Endothelial cell of umbilical vein (primary cell): Measurements from ENCODE around the gene AMBP. TPM values are rescaled to one million over a fixed set of nuclear protein-coding genes. Genes with fewer than 3 reads are reported as not detected.

ENCODE experiments used
- BruUV-seq: library from RNA; stranded (reverse); fragments of 400-500 nt; replicated peaks from 2 replicates; lab custom pipeline; 2021; lab: Mats Ljungman, UMichigan
- CTCF ChIA-PET: fragments of 300-600, 350-600 bp; sonication (Branson Sonifier 250); formaldehyde crosslinking; loops from one replicate; lab custom pipeline; 2021; ENCODE audit warnings: antibody characterized with exemption, inconsistent platforms; lab: Charles Lee
- POLR2A ChIA-PET: fragments of 300-600, 350-600 bp; sonication (Branson Sonifier 250); formaldehyde crosslinking; loops from one replicate; lab custom pipeline; 2021; ENCODE audit warnings: antibody characterized with exemption, inconsistent platforms; lab: Charles Lee
- DNase-seq: peaks from one replicate; pipeline ENCODE4 v3.0.0-alpha.2; 2011; ENCODE audit warnings: low read depth, low spot score
- FAIRE-seq: peaks from 2 replicates; lab custom pipeline; 2011; peaks lifted over from hg19 to GRCh38; lab: Jason Lieb, UNC
- H2AFZ ChIP-seq: 2 replicates; pipeline ENCODE4 v1.6.0; 2012; ENCODE audit warnings: low read depth, low read length, control low read depth, inconsistent platforms
- H3K27ac ChIP-seq: 2 replicates; pipeline ENCODE4 v1.5.1; 2011; ENCODE audit warnings: low read depth, mild to moderate bottlenecking, control low read depth, low read length, moderate library complexity; ENCODE audit not compliant: insufficient read depth
- H3K27me3 ChIP-seq, 2 experiments: 2 replicates each; pipeline versions ENCODE4 v1.6.0 to v1.6.1; 2011; ENCODE audit warnings: low read length in 2 of 2, mixed read lengths in 1 of 2; ENCODE audit not compliant: control insufficient read depth in 2 of 2, insufficient read depth in 2 of 2
- H3K36me3 ChIP-seq, 2 experiments: 2 replicates in 1 of 2; 3 replicates in 1 of 2; pipeline ENCODE4 v1.5.1; 2011; ENCODE audit warnings: low read length in 2 of 2, mild to moderate bottlenecking in 1 of 2, moderate library complexity in 1 of 2; ENCODE audit not compliant: control insufficient read depth in 2 of 2, insufficient read depth in 2 of 2; ENCODE audit errors: extremely low read depth in 1 of 2
- H3K4me1 ChIP-seq: 3 replicates; pipeline ENCODE4 v1.5.1; 2011; ENCODE audit warnings: mild to moderate bottlenecking, low read length; ENCODE audit not compliant: control insufficient read depth, insufficient read depth; ENCODE audit errors: extremely low read depth
- H3K4me2 ChIP-seq: 2 replicates; pipeline ENCODE4 v1.6.1; 2011; ENCODE audit warnings: low read length, control low read depth, mixed read lengths; ENCODE audit not compliant: insufficient read depth
- H3K4me3 ChIP-seq, 3 experiments: fragments of 200-600 bp in 1 of 3; sonication (generic), shearing (Covaris generic) in 1 of 3; replicated peaks in 1 of 3; 2 replicates each; pipeline ENCODE4 v1.5.1; 2011 to 2016; ENCODE audit warnings: control low read depth in 3 of 3, low read length in 3 of 3, mild to moderate bottlenecking in 2 of 3, inconsistent platforms in 1 of 3, low read depth in 1 of 3, moderate library complexity in 1 of 3; ENCODE audit not compliant: insufficient read depth in 1 of 3
- H3K79me2 ChIP-seq: 2 replicates; pipeline ENCODE4 v1.6.0; 2012; ENCODE audit warnings: low read length, inconsistent platforms; ENCODE audit not compliant: control insufficient read depth, insufficient read depth
- H3K9ac ChIP-seq: replicated peaks from 2 replicates; pipeline ENCODE3; 2011; ENCODE audit warnings: low read length, control low read depth; ENCODE audit not compliant: insufficient read depth; ENCODE audit errors: extremely low read depth
- H3K9me1 ChIP-seq: replicated peaks from 3 replicates; pipeline ENCODE4 v1.6.0; 2011; ENCODE audit warnings: mild to moderate bottlenecking, low read length; ENCODE audit not compliant: control insufficient read depth, insufficient read depth; ENCODE audit errors: extremely low read depth
- H3K9me3 ChIP-seq: replicated peaks from 2 replicates; pipeline ENCODE4 v1.5.1; 2012; ENCODE audit warnings: low read length, inconsistent platforms; ENCODE audit not compliant: control insufficient read depth, insufficient read depth
- H4K20me1 ChIP-seq: replicated peaks from 2 replicates; pipeline ENCODE3; 2011; ENCODE audit warnings: mild to moderate bottlenecking, low read length; ENCODE audit not compliant: control insufficient read depth, insufficient read depth; ENCODE audit errors: extremely low read depth
- CTCF ChIP-seq, 2 donors: IDR thresholded peaks; 1 replicate in 1 of 2; 2 replicates in 1 of 2; pipeline ENCODE4 v1.5.1; 2011; ENCODE audit warnings: low read length in 2 of 2, mild to moderate bottlenecking in 2 of 2, moderate library complexity in 2 of 2, control low read depth in 1 of 2, inconsistent platforms in 1 of 2, low read depth in 1 of 2; ENCODE audit not compliant: insufficient read depth in 1 of 2; ENCODE audit errors: extremely low read depth in 1 of 2
- EZH2 ChIP-seq: IDR thresholded peaks from 2 replicates; pipeline ENCODE4 v1.6.1; 2012; ENCODE audit warnings: borderline replicate concordance, low read depth, mild to moderate bottlenecking, moderate library complexity, low read length, inconsistent platforms; ENCODE audit not compliant: severe bottlenecking
- FOS ChIP-seq: IDR thresholded peaks from 2 replicates; pipeline ENCODE4 v1.6.1; 2011; ENCODE audit warnings: mild to moderate bottlenecking, low read length, moderate library complexity, borderline replicate concordance; ENCODE audit not compliant: insufficient read depth
- GATA2 ChIP-seq: IDR thresholded peaks from 2 replicates; pipeline ENCODE4 v1.7.0; 2011; ENCODE audit warnings: low read depth, mild to moderate bottlenecking, moderate library complexity, mixed read lengths, low read length; ENCODE audit not compliant: insufficient read length, insufficient read depth
- JUN ChIP-seq: IDR thresholded peaks from 2 replicates; pipeline ENCODE4 v1.6.1; 2011; ENCODE audit warnings: borderline replicate concordance, low read depth; ENCODE audit not compliant: insufficient read length, insufficient read depth
- MAX ChIP-seq: IDR thresholded peaks from 2 replicates; pipeline ENCODE4 v1.6.1; 2011; ENCODE audit not compliant: insufficient read depth, insufficient read length
- MYC ChIP-seq: IDR thresholded peaks from one replicate; pipeline ENCODE4 v1.6.1; 2011; ENCODE audit warnings: mild to moderate bottlenecking, low read depth, low read length
- POLR2A ChIP-seq: IDR thresholded peaks from 2 replicates; pipeline ENCODE4 v1.6.1; 2012; ENCODE audit warnings: low read depth, mild to moderate bottlenecking, control low read depth, low read length
- POLR2AphosphoS5 ChIP-seq: IDR thresholded peaks from 2 replicates; pipeline ENCODE4 v1.6.1; 2012; ENCODE audit warnings: low read depth, mild to moderate bottlenecking, control low read depth, low read length, moderate library complexity; ENCODE audit not compliant: insufficient read depth
- dilution Hi-C: fragments of 300-500 bp; cut with MboI; formaldehyde crosslinking; loops from one replicate; pipeline ENCODE4 v1.15.0; 2019; ENCODE audit warnings: low sequenced_read_pairs; ENCODE audit not compliant: extremely low pct_ligation_motif_present
- intact Hi-C: fragments of 100-400 bp; cut with micrococcal nuclease; formaldehyde crosslinking; loops from one replicate; pipeline ENCODE4 v1.10.0; 2022
- polyA plus RNA-seq, 4 experiments: library from polyadenylated mRNA; depleted of rRNA in 3 of 4; stranded (reverse) in 3 of 4; unstranded in 1 of 4; fragments of >200 nt; gene quantifications; 2 replicates each; pipeline versions ENCODE4 v1.2.1 to v1.2.3, GENCODE V29; 2011 to 2012; ENCODE audit warnings: missing spikeins in 1 of 4
- total RNA-seq: library from RNA; stranded (reverse); gene quantifications from 2 replicates; pipeline ENCODE4 v1.2.3, GENCODE V29; 2021

Gene AMBP
- total and polyA plus RNA-seq, 2 donors (not counting 3 experiments of a cell fraction or from before 2014, with no cell fraction given): not detected

GRCh38 chr9:114069476-114070187, 8.5 kb downstream of the AMBP start:
- H3K9ac ChIP-seq: no peak overlapping the region
- POLR2A ChIA-PET: no interaction called here
- H3K4me1 ChIP-seq: no peaks in the 10 kb centered on the region
- H4K20me1 ChIP-seq: no peaks in the 10 kb centered on the region
- BruUV-seq: no TSS peak
- H3K9me1 ChIP-seq: no peaks in the 10 kb centered on the region
- no peaks in the 10 kb centered on the region for H3K79me2 ChIP-seq
- FAIRE-seq (no peak), DNase-seq (no peak)
- CTCF ChIA-PET: interaction anchor here (5.8 kb wide), 1 partner anchor 13 kb away, joined by 36 read pairs; no protein-coding TSS in a partner anchor
- TF ChIP-seq MAX (no peak), EZH2 (no peak), JUN (no peak), FOS (no peak), MYC (no peak), POLR2A (no peak), POLR2AphosphoS5 (no peak), CTCF (IDR thresholded peaks at IDR 0.05; ENCODE audit: extremely low read depth in 1 of 2, insufficient read depth in 1 of 2, low read depth in 1 of 2, low read length in 2 of 2) (no peak), GATA2 (no peak)
- H3K36me3 ChIP-seq: no peaks in the 10 kb centered on the region
- dilution Hi-C loops (no loop called here), intact Hi-C loops (no loop called here)
- H3K4me2 ChIP-seq: no peak overlapping the region
- no peak overlapping the region for H2AFZ ChIP-seq
- H3K4me3 ChIP-seq: no peak overlapping the region
- no peak overlapping the region for H3K27ac ChIP-seq
- no peaks in the 10 kb centered on the region for H3K9me3 ChIP-seq
- peaks cover 9 to 11% of the 10 kb centered on the region in 2 experiments for H3K27me3 ChIP-seq
